GM11168 (cell line): ENCODE data around the gene SSPN.

Source experiments
- in situ Hi-C: fragments of 300-500 bp; cut with MboI; formaldehyde crosslinking; loops from one replicate; pipeline ENCODE4 v1.12.0; 2022; ENCODE audit warnings: low sequenced_read_pairs; ENCODE audit not compliant: unreplicated experiment

Gene SSPN

DNA sequence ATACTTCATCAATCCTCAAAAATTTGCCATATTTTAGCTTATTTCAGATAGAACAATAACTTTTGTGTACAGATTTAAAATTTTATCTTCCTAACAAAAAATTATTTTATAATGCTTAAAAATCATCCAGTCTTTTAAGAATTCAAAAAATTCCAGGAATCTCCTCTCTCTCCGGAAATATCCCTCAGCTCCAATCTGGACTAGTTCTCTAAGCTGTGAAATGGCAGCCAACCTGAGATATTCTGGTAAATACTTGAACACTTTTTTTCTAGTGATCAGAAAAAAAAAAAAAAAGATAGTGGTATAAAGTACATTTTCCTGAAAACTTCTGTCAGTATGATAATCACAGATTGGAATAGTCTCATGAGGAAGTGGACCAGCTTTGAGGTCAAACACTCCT, 57.6 kb downstream of the SSPN start:
- in situ Hi-C loops: no loop called here

DNA sequence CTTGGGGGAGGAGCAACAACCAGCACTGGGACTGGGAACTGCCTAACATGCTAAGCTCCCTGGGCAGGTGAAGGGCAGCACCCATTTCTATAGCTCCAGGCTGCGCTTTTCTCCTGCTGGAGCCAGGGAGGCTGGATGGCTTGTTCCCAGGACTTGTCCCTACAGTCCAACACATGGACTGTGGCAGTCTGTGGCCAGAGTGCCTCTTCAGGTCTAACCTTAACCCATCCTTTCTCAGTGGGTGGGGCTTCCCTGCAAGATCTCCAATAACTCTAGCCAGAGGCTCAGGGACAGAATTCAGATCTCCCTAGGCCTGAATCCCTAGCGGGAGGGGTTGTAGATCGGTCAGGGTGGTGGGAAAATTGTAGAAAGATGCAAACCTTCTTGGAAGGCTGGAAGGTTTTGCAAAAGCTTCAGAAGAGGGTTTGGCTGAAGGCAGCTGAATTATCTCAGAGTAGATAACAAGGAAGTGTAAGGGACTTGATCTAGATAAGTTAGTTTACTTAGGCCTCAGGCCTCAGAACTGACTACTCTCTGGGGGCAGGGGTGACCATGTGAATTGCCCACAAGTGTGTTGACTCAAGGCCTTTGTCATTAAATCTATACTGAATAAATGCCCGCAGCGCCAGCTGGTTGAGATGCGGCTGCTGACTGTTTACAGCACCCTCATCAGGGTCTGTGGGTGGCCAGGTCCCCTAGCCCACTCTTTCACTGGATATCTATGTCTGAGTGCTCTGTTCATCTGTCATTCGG, 60.7 kb downstream of the SSPN start:
- in situ Hi-C loops: no loop called here

DNA sequence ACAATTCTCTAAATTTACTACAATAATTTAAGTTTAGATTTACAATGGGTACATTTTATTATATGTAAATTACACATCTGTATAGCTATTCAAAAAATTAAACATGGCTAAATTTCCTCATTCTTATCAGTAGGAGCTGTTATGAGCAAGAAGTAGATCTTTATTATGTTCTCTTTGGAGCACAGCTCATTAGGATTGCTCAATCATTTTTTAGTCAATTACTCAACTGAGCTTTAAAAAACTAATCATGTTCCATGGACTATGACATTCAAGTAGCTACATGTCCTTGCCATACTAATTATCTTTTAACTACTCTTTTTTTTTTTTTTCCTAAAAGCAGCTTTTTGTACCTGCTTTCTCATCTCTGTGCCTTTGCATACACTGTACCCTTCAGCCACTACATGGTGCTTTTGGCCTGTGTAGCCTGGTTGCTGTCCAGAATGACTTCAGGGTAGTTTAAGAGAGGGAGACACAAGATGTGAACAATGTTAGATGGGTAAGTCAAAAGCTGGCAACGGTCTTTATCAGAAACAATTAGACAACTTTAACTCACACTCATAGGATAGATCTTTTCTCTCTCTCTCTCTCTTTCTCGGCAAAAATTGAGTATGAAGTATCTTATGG, 69.0 kb downstream of the SSPN start:
- in situ Hi-C loops: no loop called here

DNA sequence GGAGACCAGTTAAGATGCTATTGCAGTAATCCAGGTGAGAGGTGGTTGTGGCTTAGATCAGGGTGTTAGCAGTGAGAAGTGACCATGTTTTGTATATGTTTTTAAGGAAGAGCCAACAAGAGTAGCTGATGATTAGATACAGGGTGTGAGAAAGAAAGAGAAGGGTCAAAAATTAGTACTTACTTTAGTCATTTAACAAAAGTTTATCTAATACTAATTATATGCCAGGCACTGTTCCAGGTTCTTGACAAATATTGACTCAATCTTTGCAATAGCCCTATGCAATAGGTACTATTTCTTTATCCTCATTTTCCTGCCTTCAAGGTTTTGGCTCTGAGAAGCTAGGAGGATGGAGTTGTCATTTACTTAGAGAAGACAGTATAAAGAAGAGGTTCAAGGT, 70.2 kb downstream of the SSPN start:
- in situ Hi-C loops: no loop called here

DNA sequence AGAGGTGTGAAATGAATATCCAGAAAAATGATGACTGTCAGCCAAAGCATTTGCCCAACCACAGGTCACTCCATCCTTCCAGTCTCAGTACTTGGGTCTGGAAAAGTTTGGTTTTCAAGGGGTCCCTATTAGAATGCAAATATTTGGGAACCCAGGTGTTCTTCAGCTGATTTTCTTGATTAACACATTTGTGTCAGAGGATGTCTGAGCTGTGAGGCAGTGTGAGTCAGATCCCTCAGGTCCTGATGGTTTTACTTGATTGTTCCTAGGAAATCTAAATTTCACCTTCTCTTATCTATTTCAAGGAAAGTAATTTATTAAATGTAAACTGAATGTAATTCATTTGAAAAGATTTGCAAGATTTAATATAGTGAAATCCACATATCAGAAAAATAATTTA, 71.5 kb downstream of the SSPN start:
- in situ Hi-C loops: no loop called here

DNA sequence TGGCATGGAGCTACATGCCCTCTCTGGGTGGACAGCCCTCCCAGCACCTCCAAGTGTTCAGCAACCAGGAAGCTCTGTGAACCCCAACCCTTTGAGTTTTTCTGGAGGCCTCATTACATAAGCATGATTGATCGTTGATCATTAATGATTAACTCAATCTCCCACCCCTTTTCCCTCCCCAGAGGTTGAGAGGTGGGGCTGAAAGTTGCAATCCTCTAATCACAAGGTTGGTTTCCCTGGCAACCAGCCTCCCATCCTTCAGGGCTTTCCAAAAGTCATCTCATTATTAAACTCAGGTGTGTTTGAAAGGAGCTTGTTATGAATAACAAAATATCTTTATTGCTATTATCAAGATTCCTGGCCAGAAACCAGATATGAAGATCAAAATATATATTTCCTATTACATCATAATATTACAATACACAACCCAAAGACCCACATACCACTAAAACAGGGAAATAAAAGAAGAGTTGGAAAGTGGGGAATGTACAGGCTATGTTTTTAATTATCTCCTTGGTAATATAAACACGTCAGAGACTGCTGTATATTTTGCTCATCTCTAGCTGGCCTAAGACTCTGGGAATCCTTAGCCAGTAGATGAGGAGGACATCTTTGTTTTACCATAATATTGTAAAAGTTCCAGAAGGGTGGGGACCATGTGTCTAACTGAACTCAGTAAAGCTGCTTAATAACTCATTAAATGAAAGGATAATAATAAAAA, 73.6 kb downstream of the SSPN start:
- in situ Hi-C loops: no loop called here

DNA sequence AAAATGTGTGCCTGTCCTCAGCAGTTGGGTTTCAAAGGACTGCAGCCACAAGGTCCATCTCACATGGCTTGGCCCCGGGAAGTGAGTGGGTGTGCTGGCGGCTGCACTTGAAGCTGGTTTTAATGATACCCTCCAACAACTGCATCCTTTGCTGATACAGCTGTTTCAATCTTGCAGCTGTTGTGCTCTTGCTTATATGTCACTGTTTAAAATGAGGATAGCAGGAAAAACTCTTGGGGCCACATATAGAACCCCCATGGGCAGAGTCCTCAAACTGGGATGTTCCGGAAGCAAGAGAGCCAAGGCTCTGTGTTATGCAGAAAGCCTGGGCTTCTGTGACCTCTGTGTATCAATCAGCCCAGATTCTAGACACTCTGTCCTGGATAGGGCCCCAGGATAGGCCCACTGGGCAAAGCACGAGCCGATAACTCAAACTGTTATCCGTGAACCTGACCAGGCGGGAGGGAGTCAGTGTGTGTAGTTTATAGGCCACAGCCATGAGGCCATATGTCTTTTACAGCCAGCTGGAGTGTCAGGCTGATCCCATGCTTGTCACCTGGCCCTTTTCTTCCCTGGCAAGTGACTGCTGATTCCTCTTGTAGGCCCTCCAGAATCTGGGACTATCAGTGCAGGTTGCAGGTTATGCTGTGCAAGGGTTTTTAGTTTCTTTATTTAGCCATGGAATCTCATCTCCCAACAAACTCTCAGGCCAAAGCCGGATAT, 74.3 kb downstream of the SSPN start:
- in situ Hi-C loops: no loop called here

DNA sequence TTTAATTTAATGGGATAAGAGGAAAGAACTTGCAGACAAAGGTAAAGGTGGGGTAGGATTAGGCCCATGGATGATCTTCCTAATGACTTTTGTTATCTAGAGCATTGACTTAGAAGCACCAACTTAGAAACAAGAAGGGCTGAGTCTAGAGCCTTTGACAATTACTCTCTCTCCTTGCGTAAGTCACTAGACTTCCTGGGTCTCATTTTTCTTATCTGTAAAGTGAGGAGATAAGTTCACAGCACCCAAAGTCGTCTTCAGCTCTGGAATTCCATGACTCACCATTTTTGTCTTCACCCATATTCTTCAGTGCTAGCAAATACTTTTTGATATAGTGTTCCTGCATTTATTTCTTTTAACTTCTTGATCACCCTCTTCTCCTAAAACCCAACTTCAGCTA, 75.7 kb downstream of the SSPN start:
- in situ Hi-C loops: no loop called here

DNA sequence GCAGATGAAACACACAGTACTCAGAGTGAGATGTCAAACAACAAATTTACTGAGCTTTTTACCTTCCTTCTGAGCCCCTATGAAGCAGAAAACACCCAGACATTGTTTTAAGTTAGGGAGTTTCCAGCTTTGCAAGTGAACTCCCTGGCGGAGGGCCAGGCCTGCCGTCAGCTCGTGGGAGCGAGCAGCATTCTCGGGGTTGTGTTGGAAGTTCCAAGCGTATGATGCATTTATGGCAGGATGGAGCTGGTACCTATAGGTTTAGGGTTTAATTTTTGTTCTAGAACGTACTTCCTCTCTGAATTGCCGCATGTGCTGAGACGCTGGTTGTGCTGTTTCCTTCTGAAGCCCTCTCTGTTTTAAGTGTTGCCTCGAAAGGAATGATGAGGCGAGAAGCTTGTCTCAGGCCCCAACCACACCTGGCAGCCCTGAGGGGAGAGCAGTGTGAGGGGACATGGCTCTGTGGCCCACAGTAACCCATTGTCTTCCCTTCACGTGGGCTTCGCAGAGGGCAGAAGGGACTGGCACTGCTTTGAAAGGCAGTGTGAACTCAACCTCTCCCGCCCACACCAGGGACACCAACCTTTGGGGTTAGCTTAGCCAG, 76.6 kb downstream of the SSPN start:
- in situ Hi-C loops: no loop called here

DNA sequence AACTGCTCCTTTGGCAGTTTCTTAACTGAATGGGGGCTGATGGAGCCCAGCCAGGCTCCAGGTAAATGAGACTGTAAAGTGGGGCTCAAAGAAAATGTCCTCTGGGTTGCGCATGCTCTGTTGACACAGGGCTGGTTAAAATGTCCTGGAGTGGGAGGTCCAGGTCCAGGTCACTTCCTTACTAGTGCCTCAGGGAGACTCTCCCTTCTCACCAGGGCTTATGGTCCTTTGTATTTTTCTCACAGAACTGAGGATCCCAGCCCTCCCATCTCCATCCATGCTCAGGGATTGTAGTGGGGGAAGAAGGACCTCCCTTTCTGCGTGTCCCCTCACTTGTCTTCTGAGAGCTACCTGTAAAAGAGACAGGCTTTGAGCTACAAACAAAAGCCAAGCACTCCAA, 77.5 kb downstream of the SSPN start:
- in situ Hi-C loops: no loop called here

DNA sequence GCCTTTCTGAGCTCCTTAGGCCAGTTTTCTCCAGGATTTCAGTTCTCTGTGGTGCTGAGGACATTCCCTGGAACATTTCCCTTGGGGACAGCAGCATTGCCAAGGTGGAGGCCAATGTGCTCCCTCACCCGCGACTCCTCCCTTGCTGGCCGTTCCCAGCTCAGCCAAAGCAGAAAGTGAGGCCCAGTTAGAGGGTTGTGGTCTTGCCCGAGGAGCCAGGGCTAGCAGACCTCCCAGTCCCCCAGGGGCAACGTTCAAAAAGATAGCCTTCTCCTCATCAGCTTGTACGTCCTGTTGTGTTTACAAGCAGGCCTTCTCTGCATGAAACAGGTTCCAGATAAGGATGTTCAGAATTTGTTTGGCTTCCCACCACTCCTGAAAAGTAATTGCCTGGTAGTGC, 78.4 kb downstream of the SSPN start:
- in situ Hi-C loops: no loop called here

DNA sequence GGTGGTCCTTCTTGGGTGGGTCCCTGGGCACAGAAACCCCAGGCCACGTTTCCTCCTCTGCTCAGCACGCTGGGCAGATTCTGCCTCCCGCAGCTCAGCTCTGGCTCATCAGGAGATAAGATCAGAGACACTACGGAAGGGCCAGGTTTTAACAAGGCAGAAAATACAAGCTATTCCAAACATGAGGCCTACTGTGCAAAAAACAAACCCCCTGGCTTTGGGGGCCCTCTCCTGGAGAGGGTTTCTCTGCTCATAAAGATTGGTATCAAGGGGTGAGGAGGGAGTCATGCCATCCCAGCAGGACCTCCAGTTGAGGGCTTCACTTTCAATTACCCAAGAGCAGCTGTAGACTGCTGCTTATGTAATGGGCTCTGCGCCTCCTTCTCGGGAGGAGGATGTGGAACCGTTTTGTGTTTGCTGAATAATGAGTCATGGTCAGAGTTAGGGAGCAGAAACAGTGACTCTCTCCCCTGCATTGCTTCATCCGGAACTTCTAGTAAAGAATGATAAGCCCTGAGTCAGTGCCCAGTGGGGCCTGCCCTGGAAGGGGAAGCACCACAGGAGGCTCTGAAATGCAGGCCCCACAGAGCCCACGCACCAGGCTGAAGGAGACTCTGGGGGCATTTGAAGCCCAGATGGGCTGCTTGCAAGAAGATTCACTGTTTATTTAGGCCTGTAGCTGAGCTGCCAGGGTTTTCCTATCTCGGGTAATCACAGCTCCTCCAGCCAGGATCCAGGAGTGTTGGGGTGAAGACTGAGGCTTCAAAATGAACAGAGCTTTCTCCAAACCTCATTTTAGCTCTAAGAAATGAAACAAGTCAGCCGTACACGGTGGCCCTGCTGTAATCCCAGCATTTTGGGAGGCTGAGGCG, 79.3 kb downstream of the SSPN start:
- in situ Hi-C loops: no loop called here

DNA sequence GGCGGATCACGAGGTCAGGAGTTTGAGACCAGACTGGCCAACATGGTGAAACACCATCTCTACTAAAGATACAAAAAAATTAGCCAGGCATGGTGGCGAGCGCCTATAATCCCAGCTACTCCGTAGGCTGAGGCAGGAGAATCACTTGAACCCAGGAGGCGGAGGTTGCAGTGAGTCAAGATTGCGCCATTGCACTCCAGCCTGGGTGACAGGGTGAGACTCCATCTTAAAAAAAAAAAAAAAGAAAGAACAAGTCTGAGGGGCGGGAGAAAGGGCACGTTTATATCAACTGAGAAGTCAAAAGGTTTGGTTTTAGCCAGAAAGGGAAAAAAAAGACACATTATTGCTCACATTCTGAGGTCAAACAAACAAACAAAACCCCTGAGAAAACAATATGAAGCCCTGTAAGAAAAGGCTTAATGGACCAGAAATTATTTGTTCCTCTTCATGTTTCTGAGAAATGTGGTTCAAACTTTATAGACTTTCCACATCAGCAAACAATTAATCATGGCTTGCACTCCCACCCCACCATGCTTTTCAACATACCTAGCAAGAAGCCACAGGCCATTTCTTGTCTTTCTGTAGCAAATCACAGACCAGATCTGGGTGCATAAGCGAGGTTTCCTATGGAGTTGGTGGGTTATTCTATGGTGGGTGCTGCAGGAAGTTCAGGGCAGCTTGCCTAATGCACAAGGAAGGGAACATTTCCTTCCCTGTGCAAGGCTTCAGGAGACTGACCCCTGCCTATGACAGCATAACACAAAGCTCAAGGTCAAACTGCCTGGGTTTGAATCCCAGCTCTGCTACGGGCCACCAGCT, 80.1 kb downstream of the SSPN start:
- in situ Hi-C loops: no loop called here

DNA sequence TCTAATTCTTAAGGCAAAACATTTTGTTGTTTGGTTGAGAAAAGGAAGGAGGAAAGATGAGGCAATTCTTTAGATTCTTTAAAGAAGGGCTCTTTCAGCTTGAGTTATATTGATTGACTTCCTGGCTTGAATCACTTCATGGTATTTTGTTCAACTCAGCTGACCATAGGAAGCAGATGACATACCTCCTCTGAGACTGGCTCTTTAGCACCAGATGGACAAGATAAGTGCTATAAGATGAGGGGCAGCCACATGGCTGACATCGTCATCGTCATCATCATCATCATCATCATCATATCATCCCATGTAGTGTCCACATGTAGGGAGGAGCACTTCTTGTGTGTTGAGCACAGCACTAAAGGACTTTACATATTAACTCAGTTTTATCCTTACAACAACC, 81.3 kb downstream of the SSPN start:
- in situ Hi-C loops: no loop called here

DNA sequence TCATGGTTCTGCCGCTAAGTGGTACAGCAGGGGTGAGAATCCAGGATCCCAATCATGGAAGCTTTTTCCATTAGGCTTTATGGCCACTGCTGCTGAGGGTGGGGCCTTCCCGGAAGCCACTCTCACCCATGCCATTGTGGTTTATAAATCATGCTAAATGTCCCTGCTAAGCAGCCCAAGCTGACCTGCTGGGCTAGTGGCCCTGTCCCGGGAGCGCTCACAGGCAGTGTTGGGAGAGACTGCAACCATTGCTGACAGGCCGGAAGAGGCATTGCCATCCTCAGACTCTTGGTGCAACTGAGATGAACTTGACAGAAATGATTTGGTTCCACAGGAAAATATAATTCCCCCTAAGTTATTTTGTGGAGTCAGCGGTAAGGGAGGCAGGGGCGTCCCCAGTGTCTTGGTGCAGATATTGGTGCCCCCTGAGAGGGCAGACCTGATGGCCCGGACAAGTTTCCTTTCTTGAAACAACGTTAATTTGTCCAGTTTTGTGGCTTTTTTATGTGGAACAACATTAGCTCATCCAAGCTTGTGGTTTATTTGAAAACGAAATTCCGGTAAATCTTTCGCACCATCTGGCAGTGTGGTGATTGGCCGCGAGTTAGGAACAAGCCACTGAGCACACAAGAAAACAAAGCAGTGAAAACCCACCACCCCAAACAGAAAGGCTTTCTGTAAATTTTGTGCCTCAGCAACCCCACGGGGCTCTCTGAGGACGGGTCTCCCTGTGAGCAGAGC, 82.3 kb downstream of the SSPN start:
- in situ Hi-C loops: no loop called here

DNA sequence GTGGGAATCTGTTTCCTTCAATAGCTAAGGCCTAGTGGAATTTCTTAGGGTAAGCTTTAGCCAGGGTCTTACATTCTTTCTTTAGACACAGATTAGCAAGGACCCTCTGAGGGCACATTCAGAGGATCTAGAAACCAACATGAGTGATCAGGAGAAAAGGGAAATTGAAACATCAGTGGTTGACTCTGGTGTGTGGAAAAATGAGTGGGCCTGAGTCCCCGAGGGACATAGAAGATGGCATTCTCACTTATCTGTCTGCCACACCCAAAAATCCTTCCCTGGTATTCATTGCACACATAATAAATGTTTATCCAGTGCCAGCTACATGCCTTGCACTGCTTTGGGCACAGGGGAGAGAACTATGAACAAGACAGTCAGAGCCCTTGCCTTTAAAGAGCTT, 82.9 kb downstream of the SSPN start:
- in situ Hi-C loops: no loop called here

DNA sequence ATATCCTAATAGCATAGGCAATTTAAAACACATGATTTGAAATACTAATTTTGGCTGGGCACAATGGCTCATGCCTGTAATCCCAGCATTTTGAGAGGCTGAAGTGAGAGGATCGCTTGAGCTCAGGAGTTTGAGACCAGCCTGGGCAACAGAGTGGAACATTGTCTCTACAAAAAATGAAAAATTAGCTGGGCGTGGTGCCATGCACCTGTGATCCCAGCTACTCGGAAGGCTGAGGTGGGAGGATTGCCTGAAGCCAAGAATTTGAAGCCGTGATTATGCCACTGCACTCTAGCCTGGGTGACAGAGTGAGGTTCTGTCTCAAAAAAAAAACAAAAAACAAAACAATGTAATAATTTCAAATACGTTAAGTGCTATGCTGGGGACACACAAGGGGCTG, 83.3 kb downstream of the SSPN start:
- in situ Hi-C loops: no loop called here

DNA sequence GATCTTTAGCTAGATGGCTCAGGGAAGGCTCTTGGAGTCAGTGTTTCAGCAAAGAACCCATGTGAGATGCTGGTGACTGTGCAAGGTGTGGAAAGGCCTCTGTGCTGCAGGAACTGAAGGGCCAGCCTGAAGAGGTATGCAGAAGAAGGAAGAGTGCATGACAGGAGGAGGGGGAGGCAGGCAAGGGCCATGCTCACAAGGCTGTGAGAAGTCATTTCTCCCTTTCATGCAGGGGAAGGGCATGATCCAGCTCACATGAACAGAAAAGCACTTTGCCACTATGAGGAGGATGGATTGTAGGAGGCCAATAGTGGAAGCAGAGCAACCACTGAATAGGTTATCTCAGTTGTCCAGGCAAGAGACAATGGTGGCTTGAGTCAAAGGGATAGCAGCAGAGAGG, 83.7 kb downstream of the SSPN start:
- in situ Hi-C loops: no loop called here
